ENCODE data around the gene CCL3. TPM values are rescaled to one million over a fixed set of nuclear protein-coding genes. Genes with fewer than 3 reads are reported as not detected.
"Not testable (repeated sequence)": the region's sequence is repeated elsewhere in the genome, so short reads cannot be mapped to it uniquely, and the experiment has no call there.

CCL3 gene
- total RNA-seq, 4 donors from 2014 or later, result 2.4 TPM; not detected in 3

DNA sequence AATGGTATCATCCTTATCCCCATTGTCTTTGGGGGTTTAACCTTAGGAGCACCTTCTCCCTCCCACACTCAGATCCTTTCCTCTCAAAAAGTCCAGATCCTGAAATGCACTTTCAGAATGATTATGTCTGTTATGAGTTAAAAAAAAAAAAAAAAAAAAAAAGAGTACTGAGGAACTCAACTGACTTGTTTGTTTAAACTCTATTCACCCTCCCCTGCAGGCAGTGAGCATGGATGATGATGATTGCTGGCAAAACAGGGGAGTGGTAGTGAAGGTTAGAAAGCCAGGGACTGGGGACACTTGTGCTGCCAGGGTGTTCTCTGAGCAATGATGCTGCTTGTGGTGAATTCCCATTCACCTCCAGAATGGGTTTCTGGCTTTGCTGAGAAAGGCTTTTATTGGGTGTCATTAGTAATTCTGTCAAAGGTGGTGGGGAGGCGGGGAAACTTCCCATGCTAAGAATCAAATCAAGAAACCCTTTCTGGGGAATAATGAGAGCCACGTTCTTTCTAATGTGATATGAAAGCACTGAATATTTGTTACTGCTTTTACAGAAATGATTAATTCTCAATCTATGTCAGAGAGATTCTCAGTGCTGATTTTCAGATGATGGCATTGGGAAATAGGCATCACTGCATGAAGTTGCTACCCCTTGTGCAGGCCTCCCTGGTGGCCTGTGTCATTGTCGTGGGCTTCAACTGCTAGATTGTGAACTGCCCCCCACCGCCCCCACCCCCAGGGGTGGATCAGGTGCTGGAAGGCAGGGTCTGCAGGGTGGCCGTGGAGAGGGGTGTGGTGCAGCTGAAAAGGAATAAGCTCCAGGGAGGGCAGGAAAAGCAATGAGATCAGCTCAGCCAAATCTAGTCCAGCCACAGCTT is 27.8 kb upstream of the CCL3 start:
- TF ChIP-seq, protein P1, sequence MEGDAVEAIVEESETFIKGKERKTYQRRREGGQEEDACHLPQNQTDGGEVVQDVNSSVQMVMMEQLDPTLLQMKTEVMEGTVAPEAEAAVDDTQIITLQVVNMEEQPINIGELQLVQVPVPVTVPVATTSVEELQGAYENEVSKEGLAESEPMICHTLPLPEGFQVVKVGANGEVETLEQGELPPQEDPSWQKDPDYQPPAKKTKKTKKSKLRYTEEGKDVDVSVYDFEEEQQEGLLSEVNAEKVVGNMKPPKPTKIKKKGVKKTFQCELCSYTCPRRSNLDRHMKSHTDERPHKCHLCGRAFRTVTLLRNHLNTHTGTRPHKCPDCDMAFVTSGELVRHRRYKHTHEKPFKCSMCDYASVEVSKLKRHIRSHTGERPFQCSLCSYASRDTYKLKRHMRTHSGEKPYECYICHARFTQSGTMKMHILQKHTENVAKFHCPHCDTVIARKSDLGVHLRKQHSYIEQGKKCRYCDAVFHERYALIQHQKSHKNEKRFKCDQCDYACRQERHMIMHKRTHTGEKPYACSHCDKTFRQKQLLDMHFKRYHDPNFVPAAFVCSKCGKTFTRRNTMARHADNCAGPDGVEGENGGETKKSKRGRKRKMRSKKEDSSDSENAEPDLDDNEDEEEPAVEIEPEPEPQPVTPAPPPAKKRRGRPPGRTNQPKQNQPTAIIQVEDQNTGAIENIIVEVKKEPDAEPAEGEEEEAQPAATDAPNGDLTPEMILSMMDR (IDR thresholded peaks at IDR 0.05), result no peak
- TF ChIP-seq POLR2A (IDR thresholded peaks at IDR 0.05) (no peak), POLR2AphosphoS5 (IDR thresholded peaks at IDR 0.05) (no peak), EP300 (IDR thresholded peaks at IDR 0.05) (no peak)

DNA sequence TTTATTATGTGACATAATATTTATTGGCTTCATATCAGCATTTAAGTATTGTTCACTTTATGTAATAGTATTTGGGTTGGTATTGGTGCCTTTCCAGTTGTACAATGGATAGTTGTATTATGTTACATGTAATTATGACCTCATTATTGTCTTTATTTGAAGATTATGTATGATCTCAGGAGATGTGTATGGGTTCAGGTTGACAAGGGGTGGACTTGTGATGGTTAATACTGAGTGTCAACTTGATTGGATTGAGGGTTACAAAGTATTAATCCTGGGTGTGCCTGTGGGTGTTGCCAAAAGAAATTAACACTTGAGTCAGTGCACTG is 25.7 kb upstream of the CCL3 start:
- not testable (repeated sequence) for H3K4me3 ChIP-seq, H3K36me3 ChIP-seq, ATAC-seq, H3K9me3 ChIP-seq, H3K27me3 ChIP-seq, H3K27ac ChIP-seq, H3K4me1 ChIP-seq

More for the DNA sequence above, 27.8 kb upstream of the CCL3 start:
- WGBS, 2 donors (ENCODE audit: low coverage in 1 of 2), result 22 to 35% methylated on average over 2 to 5 of the region's 5 CpGs
- ATAC-seq, result no peak
- Histone ChIP-seq H3K27me3 (peaks cover 15% of the 10 kb centered on the region), H3K27ac (no peak overlapping the region), H3K36me3 (no peaks in the 10 kb centered on the region), H3K4me1 (no peaks in the 10 kb centered on the region), H3K4me3 (no peak overlapping the region), H3K9me3 (no peaks in the 10 kb centered on the region)

DNA sequence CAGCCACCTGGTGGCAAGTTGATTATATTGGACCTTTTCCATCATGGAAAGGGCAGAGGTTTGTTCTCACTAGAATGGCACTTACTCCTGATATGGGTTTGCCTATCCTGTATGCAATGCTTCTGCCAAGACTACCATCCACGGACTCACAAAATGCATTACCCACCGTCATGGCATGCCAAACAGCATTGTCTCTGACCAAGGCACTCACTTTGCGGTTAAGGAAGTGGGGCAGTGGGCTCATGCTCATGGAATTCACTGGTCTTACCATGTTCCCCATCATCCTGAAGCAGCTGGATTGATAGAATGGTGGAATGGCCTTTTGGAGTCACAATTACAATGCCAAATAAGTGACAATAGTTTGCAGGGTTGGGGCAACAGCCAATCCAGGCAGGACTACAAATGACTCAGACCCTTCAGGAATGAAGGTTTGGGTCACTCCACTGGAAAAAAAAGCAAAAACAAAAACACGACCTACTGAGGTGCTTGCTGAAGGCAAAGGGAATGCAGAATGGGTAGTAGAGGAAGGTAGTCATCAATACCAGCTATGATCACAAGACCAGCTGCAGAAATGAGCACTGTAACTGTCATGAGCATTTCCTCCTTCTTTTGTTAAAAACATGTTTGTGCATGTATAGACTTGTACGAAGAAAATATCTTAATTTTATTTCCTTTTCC is 25.2 kb upstream of the CCL3 start:
- H3K4me3 ChIP-seq, H3K4me1 ChIP-seq, H3K36me3 ChIP-seq, H3K27me3 ChIP-seq, H3K9me3 ChIP-seq, ATAC-seq, H3K27ac ChIP-seq: not testable (repeated sequence)
- WGBS, 2 donors (ENCODE audit: low coverage in 1 of 2), result 80 to 89% methylated on average over 5 of the region's 5 CpGs

DNA sequence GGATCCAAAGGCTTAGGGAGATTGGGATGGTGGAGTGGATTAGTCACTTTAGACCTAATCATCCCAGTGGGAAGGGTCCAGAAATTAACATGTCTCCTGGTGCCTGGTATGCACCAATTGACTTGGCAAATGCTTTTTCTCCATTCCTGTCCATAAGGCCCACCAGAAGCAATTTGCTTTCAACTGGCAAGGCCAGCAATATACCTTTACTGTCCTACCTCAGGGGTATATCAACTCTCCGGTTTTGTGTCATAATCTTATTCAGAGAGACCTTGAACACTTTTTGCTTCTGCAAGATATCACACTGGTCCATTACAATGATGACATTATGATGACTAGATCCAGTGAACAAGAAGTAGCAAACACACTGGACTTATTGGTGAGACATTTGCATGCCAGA is 23.2 kb upstream of the CCL3 start:
- not testable (repeated sequence) for ATAC-seq, H3K4me1 ChIP-seq, H3K9me3 ChIP-seq, H3K4me3 ChIP-seq, H3K27ac ChIP-seq, H3K36me3 ChIP-seq
- peaks cover 11% of the 10 kb centered on the region for H3K27me3 ChIP-seq
- WGBS, 2 donors (ENCODE audit: low coverage in 1 of 2), result 73 to 100% methylated on average over 1 of the region's 1 CpG

DNA sequence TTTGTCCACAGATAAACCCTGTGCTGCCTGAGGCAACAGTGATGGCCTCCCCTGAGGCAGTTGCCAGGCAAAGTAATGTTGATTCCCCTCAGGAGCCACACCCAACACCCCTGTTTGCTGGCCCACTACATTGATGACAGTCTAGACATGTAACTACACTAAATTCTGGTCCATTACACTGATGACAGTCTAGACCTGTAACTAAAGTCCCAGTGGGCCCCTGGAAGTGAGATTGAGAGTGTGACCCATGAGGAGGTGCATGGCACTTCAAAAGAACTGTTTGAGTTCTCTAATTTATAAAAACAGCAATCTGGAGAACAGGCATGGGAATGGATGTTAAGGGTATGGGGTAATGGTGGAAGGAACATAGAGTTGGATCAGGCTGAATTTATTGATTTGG is 22.6 kb upstream of the CCL3 start:
- Histone ChIP-seq H3K4me1 (no peaks in the 10 kb centered on the region), H3K27ac (no peak overlapping the region), H3K36me3 (no peaks in the 10 kb centered on the region), H3K4me3 (no peak overlapping the region), H3K9me3 (peaks cover 0 to 6% (median 0%) of the 10 kb centered on the region in 3 donors), H3K27me3 (peaks cover 11% of the 10 kb centered on the region)
- TF ChIP-seq POLR2A (IDR thresholded peaks at IDR 0.05) (no peak), POLR2AphosphoS5 (IDR thresholded peaks at IDR 0.05) (no peak), EP300 (IDR thresholded peaks at IDR 0.05) (no peak)
- TF ChIP-seq, protein P1 (IDR thresholded peaks at IDR 0.05), result no peak
- no peak for ATAC-seq

DNA sequence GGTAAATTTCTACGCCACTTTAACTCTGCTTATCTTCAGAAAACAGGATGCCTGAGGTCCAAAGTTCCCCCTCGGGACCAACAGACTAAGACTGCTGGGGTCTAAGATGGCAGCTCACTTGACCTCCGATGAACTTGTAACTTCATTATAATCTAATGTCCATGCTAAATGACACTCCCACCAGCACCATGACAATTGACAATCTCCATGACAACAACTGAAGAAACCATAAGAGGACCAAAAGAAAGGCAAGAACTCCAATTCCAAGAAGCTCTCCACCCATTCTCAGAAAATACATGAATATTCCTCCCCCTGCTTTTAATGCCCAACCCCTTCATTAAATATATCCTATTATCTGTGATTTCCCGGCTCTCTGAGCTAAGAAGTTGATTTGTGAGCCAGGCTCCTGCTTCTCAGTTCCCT is 21.1 kb upstream of the CCL3 start:
- Histone ChIP-seq H3K9me3 (peaks cover 0 to 6% (median 0%) of the 10 kb centered on the region in 3 donors), H3K4me1 (no peaks in the 10 kb centered on the region), H3K27me3 (peaks cover 7% of the 10 kb centered on the region), H3K27ac (no peak overlapping the region), H3K4me3 (no peak overlapping the region), H3K36me3 (no peaks in the 10 kb centered on the region)
- ATAC-seq, result no peak
- TF ChIP-seq EP300 (IDR thresholded peaks at IDR 0.05), result no peak
- no peak for TF ChIP-seq POLR2AphosphoS5 (IDR thresholded peaks at IDR 0.05)
- WGBS, 2 donors (ENCODE audit: low coverage in 1 of 2), result 84 to 88% methylated on average over 3 to 4 of the region's 4 CpGs

DNA sequence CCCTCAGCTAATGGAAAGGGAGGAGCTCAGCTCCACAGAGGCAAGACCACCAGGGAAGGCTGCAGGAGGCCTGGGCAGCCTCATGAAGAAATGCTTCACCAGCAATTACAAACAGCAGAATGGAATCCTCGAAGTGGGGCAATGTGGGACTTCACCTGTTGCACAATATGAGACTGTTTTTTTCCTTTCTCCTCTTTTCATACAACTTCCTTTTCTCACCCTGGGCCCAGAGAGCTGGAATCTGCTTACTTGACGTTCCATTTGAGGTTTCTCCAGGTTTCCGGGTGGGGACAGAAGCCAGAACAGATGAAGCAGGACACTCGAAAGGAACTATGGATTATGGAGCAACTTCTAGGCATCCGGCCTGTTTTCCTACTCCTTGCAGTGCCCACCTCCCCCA is 18.3 kb upstream of the CCL3 start:
- not testable (repeated sequence) for H3K36me3 ChIP-seq, H3K27ac ChIP-seq, H3K4me1 ChIP-seq, H3K4me3 ChIP-seq, H3K9me3 ChIP-seq
- ATAC-seq, result peak; percentile 48
- H3K27me3 ChIP-seq, result peaks cover 12% of the 10 kb centered on the region
- WGBS, 2 donors (ENCODE audit: low coverage in 1 of 2), result 71 to 83% methylated on average over 2 to 5 of the region's 5 CpGs
